Progenitor cell of endocrine pancreas (in vitro differentiated cells): Measurements from ENCODE around the gene PTPRD. TPM values are rescaled to one million over a fixed set of nuclear protein-coding genes. Genes with fewer than 3 reads are reported as not detected.

Experiments
- DNase-seq: peaks from one replicate; pipeline ENCODE4 v3.0.0; 2021; ENCODE audit warnings: low spot score; ENCODE audit not compliant: unreplicated experiment
- H3K27ac Mint-ChIP-seq: 2 replicates; pipeline ENCODE4 v1.8.0; 2021; ENCODE audit warnings: mild to moderate bottlenecking, moderate library complexity, mixed read lengths
- H3K27me3 Mint-ChIP-seq: 2 replicates; pipeline ENCODE4 v1.8.0; 2021; ENCODE audit warnings: mixed read lengths
- H3K36me3 Mint-ChIP-seq: 2 replicates; pipeline ENCODE4 v1.8.0; 2022; ENCODE audit warnings: mixed read lengths; ENCODE audit not compliant: insufficient read depth
- H3K4me1 Mint-ChIP-seq: 2 replicates; pipeline ENCODE4 v1.8.0; 2021; ENCODE audit warnings: low read depth, mixed read lengths
- H3K4me3 Mint-ChIP-seq: 2 replicates; pipeline ENCODE4 v1.8.0; 2021; ENCODE audit warnings: low read depth, mild to moderate bottlenecking, moderate library complexity, mixed read lengths
- H3K9me3 Mint-ChIP-seq: 2 replicates; pipeline ENCODE4 v1.8.0; 2021; ENCODE audit warnings: low read depth, mixed read lengths
- total RNA-seq: library from RNA; stranded (reverse); gene quantifications from 2 replicates; pipeline ENCODE4 v1.2.1, GENCODE V29; 2021
- TF ChIP-seq, protein P1 (sequence below): fragments of 200-600 bp; sonication (generic); IDR thresholded peaks from one replicate; pipeline ENCODE4 v1.5.0; 2021; ENCODE audit warnings: antibody characterized with exemption, mild to moderate bottlenecking; ENCODE audit not compliant: unreplicated experiment

PTPRD gene
- total RNA-seq, 1 donor from 2014 or later = 124 TPM

DNA sequence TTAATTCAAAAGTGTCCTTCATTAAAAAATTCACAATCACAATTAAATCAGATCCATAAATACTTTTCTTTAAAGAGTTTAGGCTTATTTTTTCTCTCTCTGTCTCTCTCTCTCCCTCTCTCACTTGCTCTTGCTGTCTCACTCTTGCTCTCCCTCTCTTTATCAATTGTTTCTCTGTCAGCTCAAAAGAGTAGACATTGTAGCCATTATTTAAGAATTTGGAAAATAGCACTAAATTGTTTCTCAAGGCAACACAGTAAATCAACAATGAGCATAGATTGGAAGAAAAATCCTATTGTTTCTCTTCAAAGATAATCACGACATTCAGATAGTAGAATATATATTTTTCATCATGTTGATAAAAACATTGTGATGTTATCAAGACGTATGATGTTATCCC, 1114.0 kb downstream of the PTPRD start:
- DNase-seq = no peak
- Mint-ChIP-seq H3K36me3 (peaks cover 1% of the 10 kb centered on the region), H3K4me1 (peaks cover 7% of the 10 kb centered on the region), H3K4me3 (no peak overlapping the region), H3K9me3 (peaks cover 11% of the 10 kb centered on the region), H3K27ac (no peak overlapping the region), H3K27me3 (no peaks in the 10 kb centered on the region)
- TF ChIP-seq, protein P1, sequence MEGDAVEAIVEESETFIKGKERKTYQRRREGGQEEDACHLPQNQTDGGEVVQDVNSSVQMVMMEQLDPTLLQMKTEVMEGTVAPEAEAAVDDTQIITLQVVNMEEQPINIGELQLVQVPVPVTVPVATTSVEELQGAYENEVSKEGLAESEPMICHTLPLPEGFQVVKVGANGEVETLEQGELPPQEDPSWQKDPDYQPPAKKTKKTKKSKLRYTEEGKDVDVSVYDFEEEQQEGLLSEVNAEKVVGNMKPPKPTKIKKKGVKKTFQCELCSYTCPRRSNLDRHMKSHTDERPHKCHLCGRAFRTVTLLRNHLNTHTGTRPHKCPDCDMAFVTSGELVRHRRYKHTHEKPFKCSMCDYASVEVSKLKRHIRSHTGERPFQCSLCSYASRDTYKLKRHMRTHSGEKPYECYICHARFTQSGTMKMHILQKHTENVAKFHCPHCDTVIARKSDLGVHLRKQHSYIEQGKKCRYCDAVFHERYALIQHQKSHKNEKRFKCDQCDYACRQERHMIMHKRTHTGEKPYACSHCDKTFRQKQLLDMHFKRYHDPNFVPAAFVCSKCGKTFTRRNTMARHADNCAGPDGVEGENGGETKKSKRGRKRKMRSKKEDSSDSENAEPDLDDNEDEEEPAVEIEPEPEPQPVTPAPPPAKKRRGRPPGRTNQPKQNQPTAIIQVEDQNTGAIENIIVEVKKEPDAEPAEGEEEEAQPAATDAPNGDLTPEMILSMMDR = no peak

DNA sequence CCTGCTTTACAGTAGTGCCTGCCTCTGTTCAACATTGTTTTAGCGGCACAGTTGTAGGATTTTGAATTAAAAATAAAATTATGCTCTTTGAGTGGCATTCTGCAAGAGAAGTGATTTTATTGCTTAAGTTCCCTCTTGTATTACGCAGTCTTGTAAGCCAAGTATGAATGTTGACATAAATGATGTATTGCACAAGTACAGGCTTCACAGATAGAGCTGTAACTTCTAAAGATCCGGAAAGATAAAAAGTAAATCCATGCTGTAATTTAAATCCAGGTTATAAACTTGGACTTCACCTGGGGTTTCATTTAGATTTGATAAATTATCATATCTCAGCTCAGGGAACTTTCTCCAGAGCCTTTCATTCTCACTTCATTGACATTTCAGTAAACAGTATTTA, 1114.7 kb downstream of the PTPRD start:
- Mint-ChIP-seq H3K4me1 (peaks cover 7% of the 10 kb centered on the region), H3K9me3 (peaks cover 11% of the 10 kb centered on the region), H3K27ac (no peak overlapping the region), H3K36me3 (peaks cover 1% of the 10 kb centered on the region), H3K4me3 (no peak overlapping the region), H3K27me3 (no peaks in the 10 kb centered on the region)
- TF ChIP-seq, protein P1 = no peak
- no peak for DNase-seq

DNA sequence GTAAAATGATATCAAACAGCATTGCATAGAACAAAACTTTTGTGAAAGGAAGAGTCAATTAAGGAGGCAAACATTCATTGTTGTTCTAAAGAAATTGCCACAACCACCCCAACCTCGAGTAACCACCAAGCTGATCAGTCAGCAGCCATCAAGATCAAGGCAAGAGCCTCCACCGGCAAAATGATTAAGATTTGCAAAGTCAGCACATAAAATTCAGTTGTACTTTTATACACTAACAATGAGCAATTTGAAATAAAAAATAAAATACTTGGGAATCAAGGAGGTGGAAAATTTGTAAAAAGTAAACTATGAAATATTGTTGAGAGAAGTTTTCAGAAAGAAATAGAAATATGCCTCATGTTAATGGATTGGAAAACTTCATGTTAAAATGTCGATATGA, 1118.5 kb downstream of the PTPRD start:
- no peak overlapping the region for H3K4me3 Mint-ChIP-seq
- H3K9me3 Mint-ChIP-seq = peaks cover 11% of the 10 kb centered on the region
- DNase-seq = no peak
- TF ChIP-seq, protein P1 = no peak
- H3K36me3 Mint-ChIP-seq = peaks cover 1% of the 10 kb centered on the region
- no peaks in the 10 kb centered on the region for H3K27me3 Mint-ChIP-seq
- H3K4me1 Mint-ChIP-seq = peaks cover 4% of the 10 kb centered on the region
- no peak overlapping the region for H3K27ac Mint-ChIP-seq

DNA sequence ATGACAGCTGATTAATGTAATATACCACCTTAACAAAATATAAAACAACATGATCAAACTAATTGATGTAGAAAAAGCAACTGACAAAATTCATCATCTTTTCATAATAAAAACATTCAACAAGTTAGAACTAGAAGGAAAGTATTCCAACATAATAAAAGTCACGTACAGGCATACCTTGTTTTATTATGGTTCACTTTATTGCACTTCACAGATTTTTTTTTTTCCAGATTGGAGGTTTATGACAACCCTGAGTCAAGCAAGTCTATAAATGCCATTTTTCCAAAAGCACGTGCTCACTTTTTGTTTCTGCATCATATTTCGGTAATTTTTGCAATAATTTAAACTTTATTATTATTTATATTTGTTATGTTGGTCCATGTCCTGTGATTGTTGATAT, 1120.3 kb downstream of the PTPRD start:
- H3K36me3 Mint-ChIP-seq = peaks cover 1% of the 10 kb centered on the region
- H3K27me3 Mint-ChIP-seq = no peaks in the 10 kb centered on the region
- TF ChIP-seq, protein P1 = no peak
- H3K9me3 Mint-ChIP-seq = peaks cover 11% of the 10 kb centered on the region
- no peak for DNase-seq
- no peak overlapping the region for H3K4me3 Mint-ChIP-seq
- no peak overlapping the region for H3K27ac Mint-ChIP-seq
- H3K4me1 Mint-ChIP-seq = no peaks in the 10 kb centered on the region

DNA sequence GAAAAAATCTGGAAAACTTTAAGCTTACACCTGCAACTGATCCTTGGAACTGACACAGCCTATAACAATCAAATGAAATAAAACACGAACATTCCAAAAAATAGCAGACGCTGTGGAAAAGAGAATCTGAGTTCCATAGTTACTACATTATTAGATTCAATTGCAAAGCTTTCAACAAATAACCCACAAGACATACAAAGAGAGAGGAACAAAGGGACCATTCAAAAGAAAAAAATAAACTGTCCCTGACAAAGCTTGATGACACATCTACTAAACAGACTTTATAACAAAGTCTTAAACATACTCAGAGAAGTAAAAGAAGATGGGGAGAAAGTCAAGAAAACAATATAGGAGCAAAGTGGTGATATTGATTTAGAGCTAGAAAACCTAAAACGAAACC, 1123.6 kb downstream of the PTPRD start:
- Mint-ChIP-seq H3K27me3 (no peaks in the 10 kb centered on the region), H3K4me1 (no peaks in the 10 kb centered on the region), H3K4me3 (no peak overlapping the region), H3K36me3 (no peaks in the 10 kb centered on the region), H3K27ac (no peak overlapping the region), H3K9me3 (peaks cover 2% of the 10 kb centered on the region)
- DNase-seq = no peak
- TF ChIP-seq, protein P1 = no peak
